Measurements from ENCODE around the gene TMEM141.

DNA sequence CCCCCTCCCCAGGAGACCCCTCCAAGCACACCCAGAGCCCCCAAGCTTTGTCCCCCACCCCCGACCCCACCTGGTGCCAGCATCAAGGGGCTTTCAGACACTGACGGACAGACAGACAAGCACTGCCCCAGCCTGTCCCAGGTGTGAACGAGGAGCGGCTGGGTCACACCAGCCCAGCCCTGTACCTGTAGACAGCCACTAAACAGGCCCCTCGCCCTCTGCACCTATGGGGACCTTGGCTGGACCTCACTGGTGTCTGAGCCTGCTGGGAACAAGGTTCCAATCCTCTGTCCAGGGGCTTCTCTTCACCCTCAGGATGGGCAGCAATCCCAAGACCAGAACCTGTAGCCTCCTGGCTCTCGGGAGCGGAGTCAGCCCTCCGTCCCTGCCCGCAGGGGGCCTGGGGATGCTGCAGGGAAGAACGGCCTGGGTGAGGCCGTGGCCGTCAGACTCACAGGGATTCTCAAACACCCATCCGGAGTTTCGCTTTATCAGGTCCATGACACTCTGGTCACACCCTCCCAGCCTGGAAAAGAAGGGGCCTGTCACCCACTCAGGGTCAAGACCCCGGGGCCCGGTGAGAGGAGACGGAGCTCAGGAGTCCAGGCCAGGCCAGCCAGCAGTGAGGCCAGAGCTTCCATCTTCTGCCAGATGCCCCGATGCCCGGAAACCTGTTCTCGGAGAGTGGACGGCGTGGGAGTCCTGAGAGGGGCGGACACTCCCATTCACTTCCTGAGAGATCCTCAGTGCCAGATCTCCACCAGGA is 45.6 kb upstream of the TMEM141 start:
- TF ChIP-seq POLR2AphosphoS5 (IDR thresholded peaks at IDR 0.05; ENCODE audit: low read depth, low read length) (no peak), TAF1 (IDR thresholded peaks at IDR 0.05; ENCODE audit: borderline replicate concordance, insufficient read depth, low read length) (no peak)
- TF ChIP-seq, protein P1, sequence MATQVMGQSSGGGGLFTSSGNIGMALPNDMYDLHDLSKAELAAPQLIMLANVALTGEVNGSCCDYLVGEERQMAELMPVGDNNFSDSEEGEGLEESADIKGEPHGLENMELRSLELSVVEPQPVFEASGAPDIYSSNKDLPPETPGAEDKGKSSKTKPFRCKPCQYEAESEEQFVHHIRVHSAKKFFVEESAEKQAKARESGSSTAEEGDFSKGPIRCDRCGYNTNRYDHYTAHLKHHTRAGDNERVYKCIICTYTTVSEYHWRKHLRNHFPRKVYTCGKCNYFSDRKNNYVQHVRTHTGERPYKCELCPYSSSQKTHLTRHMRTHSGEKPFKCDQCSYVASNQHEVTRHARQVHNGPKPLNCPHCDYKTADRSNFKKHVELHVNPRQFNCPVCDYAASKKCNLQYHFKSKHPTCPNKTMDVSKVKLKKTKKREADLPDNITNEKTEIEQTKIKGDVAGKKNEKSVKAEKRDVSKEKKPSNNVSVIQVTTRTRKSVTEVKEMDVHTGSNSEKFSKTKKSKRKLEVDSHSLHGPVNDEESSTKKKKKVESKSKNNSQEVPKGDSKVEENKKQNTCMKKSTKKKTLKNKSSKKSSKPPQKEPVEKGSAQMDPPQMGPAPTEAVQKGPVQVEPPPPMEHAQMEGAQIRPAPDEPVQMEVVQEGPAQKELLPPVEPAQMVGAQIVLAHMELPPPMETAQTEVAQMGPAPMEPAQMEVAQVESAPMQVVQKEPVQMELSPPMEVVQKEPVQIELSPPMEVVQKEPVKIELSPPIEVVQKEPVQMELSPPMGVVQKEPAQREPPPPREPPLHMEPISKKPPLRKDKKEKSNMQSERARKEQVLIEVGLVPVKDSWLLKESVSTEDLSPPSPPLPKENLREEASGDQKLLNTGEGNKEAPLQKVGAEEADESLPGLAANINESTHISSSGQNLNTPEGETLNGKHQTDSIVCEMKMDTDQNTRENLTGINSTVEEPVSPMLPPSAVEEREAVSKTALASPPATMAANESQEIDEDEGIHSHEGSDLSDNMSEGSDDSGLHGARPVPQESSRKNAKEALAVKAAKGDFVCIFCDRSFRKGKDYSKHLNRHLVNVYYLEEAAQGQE (IDR thresholded peaks at IDR 0.05; ENCODE audit: insufficient read depth in 1 of 2, low read depth in 2 of 2, low read length in 2 of 2): no peak

Data from PFSK-1 (cell line).